Left kidney (tissue), 2 donors: ENCODE data around the gene KCTD21. TPM values are rescaled to one million over a fixed set of nuclear protein-coding genes. Genes with fewer than 3 reads are reported as not detected.
A peak's percentile ranks its signal among the peaks of the same experiment; 100 is the strongest.

Source experiments
- DNase-seq: peaks from one replicate; pipeline ENCODE4 v3.0.0-alpha.2; 2013
- polyA plus RNA-seq: library from polyadenylated mRNA; unstranded; fragments of 120-200 nt; gene quantifications from one replicate; pipeline ENCODE4 v1.2.1, GENCODE V29; 2013; ENCODE audit not compliant: insufficient read length

Gene KCTD21
- polyA plus RNA-seq, 1 donor, result 8.0 TPM

GRCh38 chr11:78139422-78140391, 48.7 kb downstream of the KCTD21 start, which contains the start of gene ALG8:
ALG8 (minus strand) TSS chr11:78139626; CDS start chr11:78139588, 38 bp downstream.
- DNase-seq, result peak; percentile 94

DNA sequence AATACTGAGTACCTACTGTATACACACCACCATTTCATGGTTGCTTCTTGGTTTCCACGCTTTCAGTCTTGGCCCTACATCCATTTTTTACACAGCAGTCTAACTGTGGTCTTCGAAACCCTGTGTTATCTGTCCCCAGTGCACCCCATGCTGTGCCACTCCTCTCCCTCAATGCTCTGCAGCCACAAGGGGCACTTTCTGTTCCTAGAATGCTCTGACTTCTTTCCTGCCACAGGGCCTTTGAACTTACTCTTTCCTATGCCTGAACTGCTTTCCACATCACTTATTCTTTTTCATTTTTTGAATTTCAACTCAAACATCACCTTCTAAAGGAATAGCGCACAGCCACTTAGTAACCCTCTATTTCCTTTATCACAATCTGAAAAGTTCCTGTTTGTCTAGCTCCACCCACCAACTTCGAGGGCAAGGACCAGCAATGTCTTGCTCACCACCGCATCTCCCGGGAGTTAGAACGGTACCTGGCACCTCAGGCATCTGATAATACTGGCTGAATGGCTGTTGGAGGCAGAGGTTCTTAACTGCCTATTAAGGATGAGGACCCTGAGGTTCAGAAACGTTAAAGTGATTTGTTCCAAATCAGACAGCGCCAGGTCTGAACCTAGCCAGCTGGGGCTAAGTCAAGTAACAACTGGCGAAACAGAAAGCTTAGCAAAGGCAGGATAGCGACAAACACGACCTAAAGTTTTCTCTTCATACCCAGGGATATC, 49.6 kb downstream of the KCTD21 start:
- DNase-seq, result peak; percentile 14

DNA sequence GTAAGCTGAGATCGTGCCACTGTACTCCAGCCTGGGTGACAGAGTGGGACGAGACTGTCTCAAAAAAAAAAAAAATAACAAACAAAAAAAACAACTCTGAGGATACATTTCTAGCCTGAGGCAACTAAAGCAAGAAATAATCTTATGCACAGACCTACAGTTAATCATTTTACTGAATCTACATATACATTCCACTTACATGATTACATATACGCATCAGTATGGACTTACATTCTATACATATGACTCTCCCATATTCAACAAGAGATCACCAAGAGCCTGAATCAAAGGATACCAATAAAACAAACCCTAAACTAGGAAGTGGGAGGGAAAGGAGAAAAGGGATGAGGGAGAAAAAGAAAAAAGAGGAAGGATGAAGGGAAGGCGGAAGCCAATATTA, 50.1 kb downstream of the KCTD21 start:
- DNase-seq, result no peak

- DNase-seq, result no peak
Observed at GRCh38 chr11:78132475-78132874, 56.0 kb downstream of the KCTD21 start.

- DNase-seq, result no peak
Observed at GRCh38 chr11:78131956-78132355, 56.5 kb downstream of the KCTD21 start.

DNA sequence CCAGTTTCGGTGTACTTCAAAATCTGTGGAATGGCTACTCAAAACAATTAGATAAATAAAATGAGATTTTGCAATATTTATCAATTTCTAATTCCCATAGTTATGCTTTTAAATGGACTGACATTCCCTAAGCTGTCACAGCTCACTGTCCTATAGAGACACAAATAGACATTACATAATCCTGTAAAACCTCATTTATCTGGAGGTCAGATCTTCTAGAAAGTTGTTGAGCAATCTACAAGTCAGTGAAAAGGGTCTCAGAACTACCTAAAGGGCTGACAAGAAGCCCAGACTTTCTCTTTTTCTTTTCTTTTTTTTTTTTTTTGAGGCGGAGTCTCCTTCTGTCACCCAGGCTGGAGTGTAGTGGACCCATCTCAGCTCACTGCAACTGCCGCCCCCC, 61.0 kb downstream of the KCTD21 start:
- DNase-seq, result no peak

Other genes starting within 250 kb of the KCTD21 start
- 53.6 TPM for gene INTS4, start 194.0 kb downstream of the KCTD21 start, polyA plus RNA-seq
- 14.1 TPM for gene KCTD14, start 165.3 kb downstream of the KCTD21 start, polyA plus RNA-seq
- gene THRSP, start 124.8 kb downstream of the KCTD21 start, polyA plus RNA-seq, result 0.23 TPM
- gene NDUFC2, start 108.8 kb downstream of the KCTD21 start, polyA plus RNA-seq, result 126 TPM
- gene ALG8, start 49.0 kb downstream of the KCTD21 start, polyA plus RNA-seq, result 67.8 TPM
- 4.9 TPM for gene USP35, start 293 bp upstream of the KCTD21 start, polyA plus RNA-seq
- 17.5 TPM for gene GAB2, start 229.2 kb upstream of the KCTD21 start, polyA plus RNA-seq